HCT116 (cell line): ENCODE measurements around the gene SYTL3. TPM values are rescaled to one million over a fixed set of nuclear protein-coding genes. Genes with fewer than 3 reads are reported as not detected.

Source experiments
- ATAC-seq: fragments of 200-7000 bp; cut with Tn5 transposase; 2 replicates; pipeline ENCODE4 v1.9.1; 2020; ENCODE audit warnings: mild to moderate bottlenecking, moderate library complexity
- BruUV-seq: library from RNA; stranded (reverse); fragments of 400-500 nt; replicated peaks from 2 replicates; lab custom pipeline; 2021; lab: Mats Ljungman, UMichigan
- CTCF ChIA-PET: fragments of 300-600 bp; sonication (Branson Sonifier 250); formaldehyde crosslinking; loops from one replicate; lab custom pipeline; 2021; ENCODE audit warnings: antibody characterized with exemption; lab: Charles Lee
- POLR2A ChIA-PET: fragments of 300-600, 350-600 bp; sonication (Branson Sonifier 250); formaldehyde crosslinking; loops from one replicate; lab custom pipeline; 2021; ENCODE audit warnings: antibody characterized with exemption; lab: Charles Lee
- RAD21 ChIA-PET, 2 experiments: fragments of 300-600 bp; sonication (Branson Sonifier 250); formaldehyde crosslinking; loops; one replicate each; lab custom pipeline; 2023; ENCODE audit warnings: low total read pairs in 2 of 2; ENCODE audit not compliant: uncharacterized antibody in 2 of 2, unreplicated experiment in 2 of 2, low non-redundant PET in 1 of 2; lab: Charles Lee
- DNase-seq: peaks from one replicate; pipeline ENCODE4 v3.0.0-alpha.2; 2010; ENCODE audit warnings: low read depth, low spot score
- H2AFZ ChIP-seq: fragments of 200-600 bp; shearing (Covaris generic), sonication (generic); 2 replicates; pipeline ENCODE4 v1.6.1; 2017; ENCODE audit warnings: low read depth, mixed run types, mixed read lengths, antibody characterized with exemption, low read length; ENCODE audit not compliant: poor library complexity, severe bottlenecking
- H3K27ac ChIP-seq: 2 replicates; pipeline ENCODE4 v1.5.1; 2012; ENCODE audit warnings: low read depth, low read length
- H3K27me3 ChIP-seq: fragments of 200-600 bp; sonication (generic); 2 replicates; pipeline ENCODE4 v1.6.1; 2016; ENCODE audit warnings: mixed run types, low read length, mixed read lengths; ENCODE audit not compliant: insufficient read depth
- H3K36me3 ChIP-seq, 2 experiments: fragments of 200-500 bp in 1 of 2; fragments of 200-600 bp in 1 of 2; sonication (Bioruptor generic) in 1 of 2; sonication (generic) in 1 of 2; 2 replicates each; pipeline versions ENCODE4 v1.5.1 to v1.6.1; 2014 to 2016; ENCODE audit warnings: low read length in 2 of 2, inconsistent platforms in 1 of 2, mixed read lengths in 1 of 2, mixed run types in 1 of 2; ENCODE audit not compliant: insufficient read depth in 2 of 2, control insufficient read depth in 1 of 2
- H3K4me1 ChIP-seq, 2 experiments: fragments of 200-600 bp in 1 of 2; sonication (generic) in 1 of 2; 2 replicates each; pipeline versions ENCODE4 v1.5.1 to v1.6.1; 2012 to 2017; ENCODE audit warnings: low read length in 2 of 2, inconsistent platforms in 1 of 2, mild to moderate bottlenecking in 1 of 2, mixed read lengths in 1 of 2, mixed run types in 1 of 2, moderate library complexity in 1 of 2; ENCODE audit not compliant: insufficient read depth in 2 of 2, control insufficient read depth in 1 of 2
- H3K4me2 ChIP-seq: fragments of 200-600 bp; sonication (generic); 2 replicates; pipeline ENCODE4 v1.6.1; 2017; ENCODE audit warnings: mixed run types, low read length, mixed read lengths
- H3K4me3 ChIP-seq, 2 experiments: fragments of 200-600 bp in 1 of 2; sonication (generic) in 1 of 2; replicated peaks in 1 of 2; 2 replicates each; pipeline ENCODE4 v1.5.1; 2011 to 2016; ENCODE audit warnings: low read length in 2 of 2, control low read depth in 1 of 2, low read depth in 1 of 2, mild to moderate bottlenecking in 1 of 2, mixed read lengths in 1 of 2, mixed run types in 1 of 2
- H3K79me2 ChIP-seq: fragments of 200-600 bp; sonication (generic); 2 replicates; pipeline ENCODE4 v1.6.1; 2017; ENCODE audit warnings: mild to moderate bottlenecking, mixed run types, low read length, moderate library complexity, mixed read lengths; ENCODE audit not compliant: insufficient read depth
- H3K9ac ChIP-seq: fragments of 200-600 bp; sonication (generic); 2 replicates; pipeline ENCODE4 v1.6.1; 2016; ENCODE audit warnings: low read length, mixed read lengths
- H3K9me2 ChIP-seq: fragments of 200-600 bp; sonication (generic), shearing (Covaris generic); 2 replicates; pipeline ENCODE4 v1.6.1; 2017; ENCODE audit warnings: mixed run types, mild to moderate bottlenecking, moderate library complexity; ENCODE audit not compliant: insufficient read depth
- H3K9me3 ChIP-seq, 2 experiments: fragments of 200-500 bp in 1 of 2; fragments of 200-600 bp in 1 of 2; sonication (Bioruptor generic) in 1 of 2; sonication (generic) in 1 of 2; 2 replicates each; pipeline ENCODE4 v1.6.1; 2014 to 2017; ENCODE audit warnings: low read length in 2 of 2, mixed read lengths in 2 of 2, inconsistent platforms in 1 of 2, low read depth in 1 of 2, mild to moderate bottlenecking in 1 of 2, mixed run types in 1 of 2, moderate library complexity in 1 of 2; ENCODE audit not compliant: control insufficient read depth in 1 of 2, insufficient read depth in 1 of 2
- H4K20me1 ChIP-seq: fragments of 200-600 bp; sonication (generic), shearing (Covaris generic); 2 replicates; pipeline ENCODE4 v1.6.1; 2017; ENCODE audit warnings: mixed run types, mild to moderate bottlenecking, moderate library complexity; ENCODE audit not compliant: insufficient read depth
- CBX3 ChIP-seq: IDR thresholded peaks from 2 replicates; pipeline ENCODE4 v1.6.1; 2012; ENCODE audit warnings: low read depth
- EZH2phosphoT487 ChIP-seq: fragments of 200-600 bp; IDR thresholded peaks from 2 replicates; pipeline ENCODE4 v1.6.1; 2018; ENCODE audit warnings: antibody characterized with exemption, borderline replicate concordance
- POLR2A ChIP-seq: IDR thresholded peaks from 2 replicates; pipeline ENCODE4 v1.7.0; 2011; ENCODE audit warnings: borderline replicate concordance; ENCODE audit not compliant: insufficient read depth, insufficient read length; ENCODE audit errors: extremely low read depth
- POLR2AphosphoS5 ChIP-seq: IDR thresholded peaks from 2 replicates; pipeline ENCODE4 v1.6.1; 2011; ENCODE audit warnings: mild to moderate bottlenecking, low read depth, low read length, moderate library complexity
- SIN3A ChIP-seq: IDR thresholded peaks from 2 replicates; pipeline ENCODE4 v1.6.1; 2012; ENCODE audit warnings: low read depth
- SP1 ChIP-seq: IDR thresholded peaks from 2 replicates; pipeline ENCODE4 v1.6.1; 2012; ENCODE audit warnings: low read depth
- YY1 ChIP-seq: IDR thresholded peaks from 2 replicates; pipeline ENCODE4 v1.6.1; 2011; ENCODE audit warnings: low read length, low read depth, moderate library complexity, mild to moderate bottlenecking; ENCODE audit not compliant: insufficient replicate concordance; ENCODE audit errors: extremely low read depth
- intact Hi-C: fragments of 100-400 bp; cut with micrococcal nuclease; formaldehyde crosslinking; loops from 2 replicates; pipeline ENCODE4 v1.10.0; 2022
- total RNA-seq: library from RNA; stranded (reverse); gene quantifications from one replicate; pipeline ENCODE4 v1.2.1, GENCODE V29; 2021; ENCODE audit not compliant: unreplicated experiment

SYTL3 gene
- total RNA-seq, 1 experiment from 2014 or later = 55.3 TPM

DNA sequence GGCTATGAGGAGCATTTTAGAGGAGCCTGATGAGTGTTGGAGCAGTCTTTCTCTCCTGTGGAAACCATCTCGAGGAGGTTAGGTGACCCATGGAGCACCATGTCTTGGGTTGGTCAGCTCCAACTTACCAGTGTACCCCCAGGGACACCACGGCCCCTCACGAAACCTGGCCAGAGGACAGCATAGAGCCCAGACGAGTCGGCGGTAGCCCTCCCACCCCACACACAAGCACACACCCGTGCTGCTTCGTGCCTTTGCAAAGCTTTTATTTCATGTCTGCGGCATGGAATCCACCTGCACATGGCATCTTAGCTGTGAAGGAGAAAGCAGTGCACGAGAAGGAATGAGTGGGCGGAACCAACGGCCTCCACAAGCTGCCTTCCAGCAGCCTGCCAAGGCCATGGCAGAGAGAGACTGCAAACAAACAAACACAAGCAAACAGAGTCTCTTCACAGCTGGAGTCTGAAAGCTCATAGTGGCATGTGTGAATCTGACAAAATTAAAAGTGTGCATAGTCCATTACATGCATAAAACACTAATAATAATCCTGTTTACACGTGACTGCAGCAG, 115.7 kb downstream of the SYTL3 start:
- intact Hi-C loops = loop anchor here (10.0 kb wide), 1 partner anchor 339 kb away; no protein-coding TSS in a partner anchor
- POLR2A ChIA-PET = interaction anchor here (0.8 to 9.3 kb wide), 4 partner anchors 14 to 103 kb away, joined by 5 to 39 read pairs (median 9); no protein-coding TSS in a partner anchor
- no peak for DNase-seq

DNA sequence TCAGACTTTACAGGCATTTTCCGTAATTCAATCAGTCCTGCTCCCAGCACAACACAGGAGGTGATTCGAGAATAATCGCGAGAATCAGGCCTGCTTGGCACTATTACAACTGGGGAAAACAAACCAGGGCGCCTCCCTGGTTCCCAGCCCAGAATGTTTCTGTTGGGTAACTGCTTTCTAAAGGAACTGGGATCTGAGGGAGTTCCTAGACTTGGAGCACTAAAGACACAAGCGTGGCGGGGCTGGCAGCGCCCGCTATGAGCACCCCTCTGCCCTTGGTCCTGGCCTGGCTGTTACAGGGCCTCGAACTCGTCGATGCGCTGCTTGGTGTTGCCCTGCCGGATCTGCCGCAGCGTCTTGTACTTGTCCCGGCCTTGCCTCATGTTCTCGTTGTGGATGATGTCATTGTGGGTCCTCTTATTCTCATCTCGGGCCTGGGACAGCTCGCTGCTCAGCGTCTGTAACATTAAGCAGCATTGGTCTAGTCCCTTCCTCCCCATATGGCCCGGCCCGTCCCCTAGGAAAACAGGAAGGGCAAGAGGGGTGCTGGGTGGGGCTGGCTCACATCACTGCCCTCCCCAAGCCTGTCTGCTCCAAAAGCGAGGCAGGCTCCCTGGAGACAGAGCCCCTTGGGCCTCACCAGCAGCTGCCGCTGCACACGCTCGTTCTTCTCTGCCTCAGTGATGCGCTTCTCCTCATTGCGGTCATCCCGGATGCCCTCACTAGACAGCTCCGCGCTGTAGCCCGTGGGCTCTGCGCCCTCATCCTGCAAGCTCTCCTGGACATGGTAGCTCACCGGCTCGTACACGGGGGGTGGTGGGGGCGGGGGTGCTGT, 117.0 kb downstream of the SYTL3 start:
- Histone ChIP-seq H3K27ac (peak overlapping the region; percentile 57), H3K9me3 (no peaks in the 10 kb centered on the region), H3K9ac (peak overlapping the region; percentile 17; the same call in 1 of the 2 replicates), H3K27me3 (no peaks in the 10 kb centered on the region), H3K36me3 (peaks cover 51 to 75% of the 10 kb centered on the region in 2 experiments), H3K4me3 (no peak overlapping the region), H2AFZ (no peak overlapping the region), H3K79me2 (peaks cover 52% of the 10 kb centered on the region), H3K4me1 (peaks cover 7 to 100% of the 10 kb centered on the region in 2 experiments; a peak in 3 of 4 replicates), H4K20me1 (peaks cover 22% of the 10 kb centered on the region; the same call in 1 of the 2 replicates), H3K9me2 (no peaks in the 10 kb centered on the region)
- ATAC-seq = no peak
- ChIA-PET POLR2A (interaction anchor here (1.8 to 9.3 kb wide), 2 partner anchors 13 to 102 kb away, joined by 13 to 39 read pairs; no protein-coding TSS in a partner anchor), RAD21 (interaction anchor here (0.7 to 0.9 kb wide), 3 partner anchors 19 to 49 kb away, joined by 3 to 4 read pairs (median 3); no protein-coding TSS in a partner anchor)
- TF ChIP-seq CBX3 (no peak), POLR2AphosphoS5 (peak; percentile 50)
- TF ChIP-seq, all 23 proteins: peak for 1
- DNase-seq = no peak
- intact Hi-C loops = loop anchor here (10.0 kb wide), 1 partner anchor 338 kb away; no protein-coding TSS in a partner anchor
- no TSS peak for BruUV-seq
- CTCF ChIA-PET = interaction anchor here (2.8 kb wide), 1 partner anchor 48 kb away, joined by 13 read pairs; no protein-coding TSS in a partner anchor
- no peak overlapping the region for H3K4me2 ChIP-seq

More for the DNA sequence above, 115.7 kb downstream of the SYTL3 start:
- Histone ChIP-seq H3K9ac (0 out of 2 replicates have a peak overlapping the region, but pooled peaks have one; percentile 40), H3K4me1 (peaks cover 18 to 100% of the 10 kb centered on the region in 2 experiments; a peak in 3 of 4 replicates), H3K9me3 (no peaks in the 10 kb centered on the region), H3K9me2 (no peaks in the 10 kb centered on the region), H2AFZ (no peak overlapping the region), H3K36me3 (peaks cover 40 to 67% of the 10 kb centered on the region in 2 experiments), H3K4me2 (0 out of 2 replicates have a peak overlapping the region, but pooled peaks have one; percentile 0), H3K27me3 (no peaks in the 10 kb centered on the region), H3K27ac (peak overlapping the region; percentile 57), H4K20me1 (peaks cover 17% of the 10 kb centered on the region; the same call in 1 of the 2 replicates), H3K79me2 (peaks cover 39% of the 10 kb centered on the region), H3K4me3 (no peak overlapping the region)
- TF ChIP-seq SIN3A (no peak), POLR2AphosphoS5 (0 out of 2 replicates have a peak, but pooled peaks have one; percentile 24), POLR2A (no peak), SP1 (no peak), EZH2phosphoT487 (no peak), YY1 (no peak)
- no peak for ATAC-seq
- no TSS peak for BruUV-seq
- CTCF ChIA-PET = interaction anchor here (1.4 to 2.8 kb wide), 2 partner anchors 47 to 59 kb away, joined by 4 to 13 read pairs; no protein-coding TSS in a partner anchor
- RAD21 ChIA-PET = interaction anchor here in 1 of 2 experiments (0.9 kb wide), 1 partner anchor 48 kb away, joined by 3 read pairs; no protein-coding TSS in a partner anchor
